Measurements from ENCODE around the gene MLEC. TPM values are rescaled to one million over a fixed set of nuclear protein-coding genes. Genes with fewer than 3 reads are reported as not detected.

MLEC gene
- total and polyA plus RNA-seq, 5 donors from 2014 or later: 28.2 to 61.4 (median 42.3) TPM

DNA sequence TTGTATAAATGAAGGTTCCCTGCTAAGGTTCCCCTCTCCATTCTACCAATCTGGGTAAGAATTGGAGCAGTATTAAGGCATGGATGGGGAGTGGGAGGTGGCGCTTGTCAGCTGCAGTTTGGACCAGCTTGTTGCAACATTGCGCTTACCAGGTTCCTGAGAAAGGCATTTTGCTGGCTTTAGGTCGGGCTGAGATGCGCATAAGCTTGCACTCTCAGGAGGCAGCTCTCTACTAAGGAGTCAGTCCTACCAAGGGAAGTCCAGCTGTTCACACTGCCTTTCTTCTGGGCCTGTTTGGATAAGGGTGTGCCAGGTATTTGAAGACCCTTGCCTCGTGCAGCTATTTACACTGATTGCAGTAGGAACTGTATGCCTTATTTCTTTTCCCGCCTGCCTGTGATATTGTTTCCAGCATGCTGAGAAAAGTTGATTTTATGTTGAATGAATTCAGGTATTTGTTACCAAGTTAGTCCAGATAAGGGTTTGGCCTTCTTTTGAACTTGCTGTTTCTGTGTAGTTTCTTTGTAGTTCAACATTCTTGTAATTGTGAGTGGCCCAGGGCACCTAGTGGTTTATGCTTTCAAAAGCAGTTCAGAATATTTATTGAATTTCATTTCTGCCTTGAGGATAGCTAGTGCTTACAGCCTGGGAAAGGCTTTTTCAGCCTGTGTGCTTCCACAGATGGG is 2.6 kb downstream of the MLEC start:
- peaks cover 26% of the 10 kb centered on the region for H3K4me1 ChIP-seq (ENCODE audit: control insufficient read depth, insufficient read depth, low read length, poor library complexity, severe bottlenecking)

DNA sequence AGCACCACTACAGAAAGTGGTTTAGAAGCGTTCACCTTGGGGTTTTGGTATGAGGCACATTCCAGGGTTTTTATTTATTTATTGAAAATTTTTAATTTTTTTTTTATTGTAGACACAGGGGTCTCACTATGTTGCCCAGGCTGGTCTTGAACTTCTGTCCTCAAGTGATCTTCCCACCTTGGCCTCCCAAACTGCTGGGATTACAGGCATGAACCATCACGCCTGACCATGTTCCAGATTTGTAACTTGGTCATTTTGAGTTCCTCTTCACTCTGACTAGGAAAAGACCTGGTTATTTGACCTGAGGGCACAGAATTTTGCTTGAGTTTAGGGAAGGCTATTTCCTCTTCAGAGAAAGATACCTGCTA is 3.1 kb downstream of the MLEC start:
- Histone ChIP-seq H3K4me3 (ENCODE audit: low read depth, low read length) (no peak overlapping the region), H3K4me1 (ENCODE audit: control insufficient read depth, insufficient read depth, low read length, poor library complexity, severe bottlenecking) (peaks cover 26% of the 10 kb centered on the region), H3K36me3 (ENCODE audit: control insufficient read depth, insufficient read depth, low read length) (peaks cover 17% of the 10 kb centered on the region), H3K27me3 (ENCODE audit: control insufficient read depth, insufficient read depth, low read length) (no peaks in the 10 kb centered on the region), H3K9me3 (ENCODE audit: control insufficient read depth in 2 of 2, low read length in 2 of 2) (no peaks in the 10 kb centered on the region), H3K27ac (ENCODE audit: insufficient read depth, low read length, poor library complexity, severe bottlenecking) (no peak overlapping the region)
- Mint-ChIP-seq H3K36me3 (peaks cover 21% of the 10 kb centered on the region), H3K9me3 (no peaks in the 10 kb centered on the region), H3K4me1 (peaks cover 4 to 62% (median 42%) of the 10 kb centered on the region in 4 donors), H3K4me3 (no peak overlapping the region), H3K27ac (no peak overlapping the region), H3K27me3 (peaks cover 7% of the 10 kb centered on the region)
- ATAC-seq (ENCODE audit: low read depth in 2 of 2) (no peak), DNase-seq (no peak)

More for the DNA sequence above, 2.6 kb downstream of the MLEC start:
- H3K9me3 Mint-ChIP-seq: no peaks in the 10 kb centered on the region
- no peaks in the 10 kb centered on the region for H3K9me3 ChIP-seq (ENCODE audit: control insufficient read depth in 2 of 2, low read length in 2 of 2)
- H3K27ac ChIP-seq (ENCODE audit: insufficient read depth, low read length, poor library complexity, severe bottlenecking): no peak overlapping the region
- peaks cover 12% of the 10 kb centered on the region for H3K36me3 ChIP-seq (ENCODE audit: control insufficient read depth, insufficient read depth, low read length)
- ATAC-seq (ENCODE audit: low read depth in 2 of 2) (no peak), DNase-seq (no peak)
- no peaks in the 10 kb centered on the region for H3K27me3 ChIP-seq (ENCODE audit: control insufficient read depth, insufficient read depth, low read length)
- peaks cover 7% of the 10 kb centered on the region for H3K27me3 Mint-ChIP-seq
- peak overlapping the region; percentile 83 to 96 (median 90) for H3K4me3 Mint-ChIP-seq
- H3K36me3 Mint-ChIP-seq: peaks cover 16% of the 10 kb centered on the region
- H3K27ac Mint-ChIP-seq: no peak overlapping the region
- peaks cover 4 to 62% (median 41%) of the 10 kb centered on the region in 4 donors for H3K4me1 Mint-ChIP-seq
- H3K4me3 ChIP-seq (ENCODE audit: low read depth, low read length): peak overlapping the region; percentile 84

DNA sequence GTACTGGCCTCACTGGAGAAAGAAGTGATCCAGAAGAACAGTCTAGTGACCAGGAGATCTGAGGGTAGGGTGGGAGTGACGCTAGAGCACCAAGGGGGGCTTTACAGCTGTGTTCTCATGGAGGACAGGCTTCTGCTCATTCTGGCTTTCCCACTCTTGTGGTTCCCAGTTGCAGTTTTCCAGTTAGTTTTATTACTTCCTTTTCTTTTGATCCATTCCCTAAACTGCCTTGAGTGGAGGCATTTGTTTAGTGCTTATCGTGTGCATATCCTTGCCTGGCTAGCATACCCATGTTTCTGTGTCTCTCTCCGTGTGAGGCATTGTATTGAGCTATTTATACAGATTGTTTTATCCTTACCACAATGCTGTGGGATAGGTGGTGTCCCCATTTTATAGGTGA is 4.0 kb downstream of the MLEC start:
- Mint-ChIP-seq H3K27ac (peak overlapping the region in 1 of 3 donors; percentile 51), H3K4me1 (peaks cover 4 to 62% (median 44%) of the 10 kb centered on the region in 4 donors)

DNA sequence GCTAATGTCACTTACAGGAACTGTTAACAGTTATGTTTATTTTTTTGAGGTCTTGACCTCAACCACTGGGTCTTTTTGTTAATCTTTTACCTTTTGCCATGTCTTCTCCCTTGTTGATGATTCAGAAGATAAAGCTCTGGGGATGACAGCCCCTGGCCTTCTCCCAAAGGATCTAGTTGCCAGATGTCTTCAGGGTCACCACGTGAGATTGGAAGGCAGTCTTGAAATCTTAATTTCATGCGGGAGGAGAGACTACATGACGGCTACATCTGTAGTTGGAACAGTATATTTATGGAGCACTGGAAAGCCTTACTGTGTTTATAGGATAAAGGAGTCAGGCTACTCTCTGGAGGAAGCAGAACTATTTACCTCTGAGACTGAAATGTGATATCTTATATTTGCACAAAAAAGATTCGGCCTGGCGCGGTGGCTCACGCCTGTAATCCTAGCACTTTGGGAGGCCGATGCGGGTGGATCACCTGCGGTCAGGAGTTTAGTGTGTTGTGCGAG is 5.6 kb downstream of the MLEC start:
- H3K4me1 ChIP-seq (ENCODE audit: control insufficient read depth, insufficient read depth, low read length, poor library complexity, severe bottlenecking): peaks cover 20% of the 10 kb centered on the region
- Mint-ChIP-seq H3K9me3 (no peaks in the 10 kb centered on the region), H3K36me3 (peaks cover 43% of the 10 kb centered on the region), H3K27me3 (no peaks in the 10 kb centered on the region), H3K4me1 (peaks cover 4 to 60% (median 41%) of the 10 kb centered on the region in 4 donors), H3K27ac (peak overlapping the region in 2 of 3 donors; percentile 1 to 5), H3K4me3 (peak overlapping the region in 2 of 4 donors; percentile 23 to 74)
- no peak overlapping the region for H3K4me3 ChIP-seq (ENCODE audit: low read depth, low read length)
- H3K9me3 ChIP-seq (ENCODE audit: control insufficient read depth in 2 of 2, low read length in 2 of 2): no peaks in the 10 kb centered on the region
- H3K36me3 ChIP-seq (ENCODE audit: control insufficient read depth, insufficient read depth, low read length): peaks cover 42% of the 10 kb centered on the region
- ATAC-seq (ENCODE audit: low read depth in 2 of 2) (no peak), DNase-seq (no peak)
- H3K27me3 ChIP-seq (ENCODE audit: control insufficient read depth, insufficient read depth, low read length): no peaks in the 10 kb centered on the region
- H3K27ac ChIP-seq (ENCODE audit: insufficient read depth, low read length, poor library complexity, severe bottlenecking): no peak overlapping the region

More for the DNA sequence above, 4.0 kb downstream of the MLEC start:
- Mint-ChIP-seq H3K27me3 (peaks cover 7% of the 10 kb centered on the region), H3K4me3 (peak overlapping the region in 1 of 4 donors; percentile 62), H3K9me3 (no peaks in the 10 kb centered on the region), H3K36me3 (peaks cover 29% of the 10 kb centered on the region)
- no peak for DNase-seq
- Histone ChIP-seq H3K4me3 (ENCODE audit: low read depth, low read length) (no peak overlapping the region), H3K27ac (ENCODE audit: insufficient read depth, low read length, poor library complexity, severe bottlenecking) (no peak overlapping the region), H3K27me3 (ENCODE audit: control insufficient read depth, insufficient read depth, low read length) (no peaks in the 10 kb centered on the region), H3K9me3 (ENCODE audit: control insufficient read depth in 2 of 2, low read length in 2 of 2) (no peaks in the 10 kb centered on the region), H3K4me1 (ENCODE audit: control insufficient read depth, insufficient read depth, low read length, poor library complexity, severe bottlenecking) (peaks cover 24% of the 10 kb centered on the region), H3K36me3 (ENCODE audit: control insufficient read depth, insufficient read depth, low read length) (peaks cover 27% of the 10 kb centered on the region)
- ATAC-seq (ENCODE audit: low read depth in 2 of 2): no peak

DNA sequence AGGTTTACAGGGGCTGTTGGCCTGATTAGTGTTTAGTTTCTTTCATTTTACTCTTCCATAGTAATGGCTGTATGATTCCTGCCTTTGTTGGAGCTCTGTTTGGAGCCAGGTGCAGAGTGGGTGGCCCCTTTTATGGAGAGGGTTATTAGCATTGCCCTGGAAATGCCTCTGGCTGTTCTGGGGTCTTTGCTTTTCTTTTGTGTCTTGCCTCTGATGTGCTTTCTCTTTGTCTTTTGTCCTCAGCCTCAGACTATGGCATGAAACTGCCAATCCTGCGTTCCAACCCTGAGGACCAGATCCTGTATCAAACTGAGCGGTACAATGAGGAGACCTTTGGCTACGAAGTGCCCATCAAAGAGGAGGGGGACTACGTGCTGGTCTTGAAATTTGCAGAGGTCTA is 6.9 kb downstream of the MLEC start:
- Mint-ChIP-seq H3K4me3 (no peak overlapping the region), H3K27me3 (no peaks in the 10 kb centered on the region), H3K4me1 (peaks cover 0 to 47% (median 28%) of the 10 kb centered on the region in 4 donors), H3K9me3 (no peaks in the 10 kb centered on the region), H3K27ac (peak overlapping the region in 1 of 3 donors; percentile 86), H3K36me3 (peaks cover 43% of the 10 kb centered on the region)
- peaks cover 7% of the 10 kb centered on the region for H3K4me1 ChIP-seq (ENCODE audit: control insufficient read depth, insufficient read depth, low read length, poor library complexity, severe bottlenecking)
- H3K9me3 ChIP-seq (ENCODE audit: control insufficient read depth in 2 of 2, low read length in 2 of 2): no peaks in the 10 kb centered on the region
- H3K4me3 ChIP-seq (ENCODE audit: low read depth, low read length): no peak overlapping the region
- peaks cover 46% of the 10 kb centered on the region for H3K36me3 ChIP-seq (ENCODE audit: control insufficient read depth, insufficient read depth, low read length)
- H3K27me3 ChIP-seq (ENCODE audit: control insufficient read depth, insufficient read depth, low read length): no peaks in the 10 kb centered on the region
- DNase-seq: no peak
- H3K27ac ChIP-seq (ENCODE audit: insufficient read depth, low read length, poor library complexity, severe bottlenecking): no peak overlapping the region
- no peak for ATAC-seq (ENCODE audit: low read depth in 2 of 2)

DNA sequence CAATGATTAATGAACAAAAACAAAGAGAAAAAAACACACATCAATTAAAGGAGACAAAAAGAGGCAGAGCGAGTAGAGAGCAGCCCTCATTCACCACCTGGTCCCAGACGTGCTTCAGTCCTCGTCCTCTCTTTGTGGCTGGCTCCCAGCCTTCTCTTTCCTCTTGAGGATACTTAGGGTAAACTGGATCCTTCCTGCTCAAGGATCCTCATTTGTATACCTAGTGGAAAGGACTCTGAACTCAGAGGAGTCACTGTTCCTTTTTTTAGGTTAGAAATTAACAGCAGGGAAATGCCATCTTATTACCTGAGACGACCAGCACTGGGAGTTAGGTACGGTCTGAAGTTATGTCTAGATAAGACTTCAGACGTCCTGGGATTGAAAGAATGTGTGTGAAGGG is 9.7 kb downstream of the MLEC start:
- Mint-ChIP-seq H3K27me3 (no peaks in the 10 kb centered on the region), H3K36me3 (peaks cover 56% of the 10 kb centered on the region), H3K27ac (no peak overlapping the region), H3K9me3 (no peaks in the 10 kb centered on the region), H3K4me1 (peaks cover 0 to 22% (median 15%) of the 10 kb centered on the region in 4 donors), H3K4me3 (no peak overlapping the region)
- no peaks in the 10 kb centered on the region for H3K4me1 ChIP-seq (ENCODE audit: control insufficient read depth, insufficient read depth, low read length, poor library complexity, severe bottlenecking)
- no peak for DNase-seq
- H3K9me3 ChIP-seq (ENCODE audit: control insufficient read depth in 2 of 2, low read length in 2 of 2): no peaks in the 10 kb centered on the region
- H3K27ac ChIP-seq (ENCODE audit: insufficient read depth, low read length, poor library complexity, severe bottlenecking): no peak overlapping the region
- no peaks in the 10 kb centered on the region for H3K27me3 ChIP-seq (ENCODE audit: control insufficient read depth, insufficient read depth, low read length)
- no peak overlapping the region for H3K4me3 ChIP-seq (ENCODE audit: low read depth, low read length)
- peaks cover 74% of the 10 kb centered on the region for H3K36me3 ChIP-seq (ENCODE audit: control insufficient read depth, insufficient read depth, low read length)
- ATAC-seq (ENCODE audit: low read depth in 2 of 2): no peak

DNA sequence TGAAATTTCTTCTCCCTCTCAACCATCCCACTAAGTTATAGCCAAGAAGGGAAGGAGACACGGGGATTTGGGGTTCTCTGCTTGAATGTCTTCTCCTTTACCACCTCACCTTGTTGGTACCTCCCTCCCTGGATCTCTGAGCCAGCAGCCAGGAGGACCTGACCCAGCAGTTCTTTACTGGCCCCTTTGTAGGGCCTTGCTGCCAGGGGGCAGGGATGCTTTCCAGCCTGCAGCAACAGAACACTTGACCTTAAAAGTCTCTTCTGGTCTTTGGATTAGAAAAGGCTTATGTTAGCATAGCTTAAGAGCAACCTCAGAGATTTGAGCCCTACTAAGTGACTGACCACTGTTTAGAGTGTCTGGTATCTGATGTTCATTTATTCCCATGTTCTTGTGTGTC is 10.4 kb downstream of the MLEC start:
- peaks cover 76% of the 10 kb centered on the region for H3K36me3 ChIP-seq (ENCODE audit: control insufficient read depth, insufficient read depth, low read length)
- no peaks in the 10 kb centered on the region for H3K27me3 Mint-ChIP-seq
- peaks cover 0 to 17% (median 11%) of the 10 kb centered on the region in 4 donors for H3K4me1 Mint-ChIP-seq
- ATAC-seq (ENCODE audit: low read depth in 2 of 2) (no peak), DNase-seq (no peak)
- H3K9me3 ChIP-seq (ENCODE audit: control insufficient read depth in 2 of 2, low read length in 2 of 2): no peaks in the 10 kb centered on the region
- H3K36me3 Mint-ChIP-seq: peaks cover 59% of the 10 kb centered on the region
- no peak overlapping the region for H3K4me3 ChIP-seq (ENCODE audit: low read depth, low read length)
- no peaks in the 10 kb centered on the region for H3K27me3 ChIP-seq (ENCODE audit: control insufficient read depth, insufficient read depth, low read length)
- no peak overlapping the region for H3K4me3 Mint-ChIP-seq
- H3K27ac Mint-ChIP-seq: no peak overlapping the region
- no peaks in the 10 kb centered on the region for H3K9me3 Mint-ChIP-seq
- no peaks in the 10 kb centered on the region for H3K4me1 ChIP-seq (ENCODE audit: control insufficient read depth, insufficient read depth, low read length, poor library complexity, severe bottlenecking)
- H3K27ac ChIP-seq (ENCODE audit: insufficient read depth, low read length, poor library complexity, severe bottlenecking): no peak overlapping the region

DNA sequence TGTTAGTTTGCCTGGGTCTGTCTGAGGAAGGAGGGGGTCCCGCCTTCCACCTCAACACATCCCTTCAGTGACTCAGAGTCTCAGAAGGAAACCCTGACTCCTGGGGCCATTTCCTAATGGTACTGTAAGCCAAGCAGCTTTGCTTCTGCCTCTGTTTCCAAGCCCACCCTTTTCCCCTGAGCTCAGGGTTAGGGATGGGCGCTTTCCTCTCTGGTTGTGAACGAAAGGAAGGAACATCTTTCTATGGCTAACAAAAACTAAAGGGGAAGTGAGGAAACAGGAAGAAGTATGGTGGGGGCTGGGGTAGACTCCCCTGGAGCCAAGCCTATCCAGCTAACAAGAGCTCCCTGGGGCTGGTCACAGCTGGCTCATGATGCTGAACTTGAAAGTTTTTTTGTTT is 11.7 kb downstream of the MLEC start:
- H3K27ac Mint-ChIP-seq: peak overlapping the region in 1 of 3 donors; percentile 20

More for the DNA sequence above, 11.7 kb downstream of the MLEC start:
- H3K27ac ChIP-seq (ENCODE audit: insufficient read depth, low read length, poor library complexity, severe bottlenecking): no peak overlapping the region
- no peak overlapping the region for H3K4me3 ChIP-seq (ENCODE audit: low read depth, low read length)
- no peaks in the 10 kb centered on the region for H3K9me3 ChIP-seq (ENCODE audit: control insufficient read depth in 2 of 2, low read length in 2 of 2)
- DNase-seq (no peak), ATAC-seq (ENCODE audit: low read depth in 2 of 2) (no peak)
- no peaks in the 10 kb centered on the region for H3K27me3 ChIP-seq (ENCODE audit: control insufficient read depth, insufficient read depth, low read length)
- peaks cover 0 to 9% (median 3%) of the 10 kb centered on the region in 4 donors for H3K4me1 Mint-ChIP-seq
- peaks cover 75% of the 10 kb centered on the region for H3K36me3 ChIP-seq (ENCODE audit: control insufficient read depth, insufficient read depth, low read length)
- no peaks in the 10 kb centered on the region for H3K27me3 Mint-ChIP-seq
- no peaks in the 10 kb centered on the region for H3K9me3 Mint-ChIP-seq
- H3K4me1 ChIP-seq (ENCODE audit: control insufficient read depth, insufficient read depth, low read length, poor library complexity, severe bottlenecking): no peaks in the 10 kb centered on the region
- no peak overlapping the region for H3K4me3 Mint-ChIP-seq
- peaks cover 53% of the 10 kb centered on the region for H3K36me3 Mint-ChIP-seq

Data from CD4-positive, CD25-positive, alpha-beta regulatory T cell (primary cell).